Ascending aorta (tissue), 2 donors: ENCODE data around the gene MED6. TPM values are rescaled to one million over a fixed set of nuclear protein-coding genes. Genes with fewer than 3 reads are reported as not detected.

Source experiments
- DNase-seq, 2 donors: peaks; one replicate each; pipeline ENCODE4 v3.0.0-alpha.2; 2019; ENCODE audit warnings: low spot score in 2 of 2
- H3K27ac ChIP-seq, 2 donors: fragments of 200-600 bp; sonication (generic); one replicate each; pipeline ENCODE4 v1.5.1; 2016 to 2017; ENCODE audit warnings: mild to moderate bottlenecking in 1 of 2
- H3K27me3 ChIP-seq: fragments of 200-600 bp; sonication (generic); one replicate; pipeline ENCODE4 v1.5.1; 2017
- H3K36me3 ChIP-seq, 2 donors: fragments of 200-600 bp; sonication (generic); one replicate each; pipeline ENCODE4 v1.5.1; 2016
- H3K4me1 ChIP-seq, 2 donors: fragments of 200-600 bp; sonication (generic); one replicate each; pipeline ENCODE4 v1.5.1; 2016 to 2017; ENCODE audit warnings: mild to moderate bottlenecking in 1 of 2
- H3K4me3 ChIP-seq, 2 donors: fragments of 200-600 bp; sonication (generic); one replicate each; pipeline ENCODE4 v1.5.1; 2016 to 2017; ENCODE audit warnings: mild to moderate bottlenecking in 1 of 2
- H3K9me3 ChIP-seq, 2 donors: fragments of 200-600 bp; sonication (generic); one replicate each; pipeline ENCODE4 v1.5.1; 2016
- intact Hi-C: fragments of 100-400 bp; cut with DNase I; formaldehyde crosslinking; loops from one replicate; pipeline ENCODE4 v1.15.1; 2023
- total RNA-seq: library from RNA; depleted of rRNA; stranded (reverse); fragments of >200 nt; gene quantifications from one replicate; pipeline ENCODE4 v1.1.0, GENCODE V29; 2016
- TF ChIP-seq, protein P1 (sequence below), 3 experiments: fragments of 200-600 bp in 2 of 3; fragments of 450-650 bp in 1 of 3; sonication (generic) in 2 of 3; IDR thresholded peaks; one replicate each; pipeline ENCODE4 v1.5.1; 2016 to 2019; ENCODE audit warnings: antibody characterized with exemption in 3 of 3, mild to moderate bottlenecking in 1 of 3, moderate library complexity in 1 of 3

MED6 gene
- total RNA-seq, 1 donor from 2014 or later: 38.0 TPM

DNA sequence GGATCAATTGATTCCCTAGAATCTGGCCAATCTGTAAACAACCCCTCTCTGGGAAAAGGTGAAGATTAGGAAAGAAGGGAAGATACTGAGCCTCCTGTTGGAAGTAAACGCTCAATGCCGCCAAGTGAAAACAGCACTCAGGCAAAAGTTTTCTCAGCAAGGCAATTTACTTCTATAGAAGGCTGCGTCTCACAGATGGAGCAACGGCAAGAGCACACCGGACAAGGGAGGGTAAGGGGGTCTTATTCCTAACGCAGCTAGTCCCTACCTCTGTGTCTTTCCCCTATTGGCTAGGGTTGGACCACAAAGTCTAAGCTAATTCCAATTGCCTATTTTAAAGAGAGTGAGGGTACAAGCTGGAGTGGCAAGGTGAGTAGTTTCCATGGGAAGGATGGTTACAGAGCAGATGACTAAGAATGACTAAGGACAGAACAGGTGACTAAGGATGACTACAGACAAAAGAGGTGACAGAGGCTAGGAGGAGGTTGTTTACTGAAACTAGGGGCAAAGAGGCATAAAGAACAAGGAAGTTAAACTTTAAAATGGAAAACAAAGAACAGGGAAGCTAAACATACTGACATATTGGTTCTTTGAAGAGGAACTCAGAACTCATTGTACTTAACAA, 35.6 kb upstream of the MED6 start:
- no peak overlapping the region for H3K27ac ChIP-seq
- intact Hi-C loops: no loop called here

DNA sequence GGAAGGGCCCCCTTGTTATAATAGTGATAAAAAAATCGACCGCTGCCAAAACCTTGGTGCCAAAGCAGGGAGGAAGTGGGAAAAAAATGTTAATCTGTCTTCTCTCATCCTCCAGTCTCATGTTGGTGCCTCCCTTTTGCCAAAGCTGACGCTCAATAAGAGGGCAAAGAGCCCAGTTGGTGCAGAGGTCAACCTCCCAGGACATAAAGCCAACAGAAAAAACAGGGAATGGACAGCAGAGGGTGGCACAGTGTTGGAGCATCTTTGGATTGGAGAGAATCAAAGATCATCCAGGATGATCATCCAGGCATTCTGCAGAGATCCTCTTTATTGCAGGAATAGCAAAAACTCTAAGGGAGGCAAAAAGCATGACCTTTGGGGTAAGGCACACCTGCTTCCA, 31.5 kb upstream of the MED6 start:
- H3K36me3 ChIP-seq: no peaks in the 10 kb centered on the region
- TF ChIP-seq, protein P1, sequence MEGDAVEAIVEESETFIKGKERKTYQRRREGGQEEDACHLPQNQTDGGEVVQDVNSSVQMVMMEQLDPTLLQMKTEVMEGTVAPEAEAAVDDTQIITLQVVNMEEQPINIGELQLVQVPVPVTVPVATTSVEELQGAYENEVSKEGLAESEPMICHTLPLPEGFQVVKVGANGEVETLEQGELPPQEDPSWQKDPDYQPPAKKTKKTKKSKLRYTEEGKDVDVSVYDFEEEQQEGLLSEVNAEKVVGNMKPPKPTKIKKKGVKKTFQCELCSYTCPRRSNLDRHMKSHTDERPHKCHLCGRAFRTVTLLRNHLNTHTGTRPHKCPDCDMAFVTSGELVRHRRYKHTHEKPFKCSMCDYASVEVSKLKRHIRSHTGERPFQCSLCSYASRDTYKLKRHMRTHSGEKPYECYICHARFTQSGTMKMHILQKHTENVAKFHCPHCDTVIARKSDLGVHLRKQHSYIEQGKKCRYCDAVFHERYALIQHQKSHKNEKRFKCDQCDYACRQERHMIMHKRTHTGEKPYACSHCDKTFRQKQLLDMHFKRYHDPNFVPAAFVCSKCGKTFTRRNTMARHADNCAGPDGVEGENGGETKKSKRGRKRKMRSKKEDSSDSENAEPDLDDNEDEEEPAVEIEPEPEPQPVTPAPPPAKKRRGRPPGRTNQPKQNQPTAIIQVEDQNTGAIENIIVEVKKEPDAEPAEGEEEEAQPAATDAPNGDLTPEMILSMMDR (IDR thresholded peaks at IDR 0.05): no peak
- H3K9me3 ChIP-seq: peaks cover 4 to 12% of the 10 kb centered on the region in 2 donors
- H3K4me3 ChIP-seq: no peak overlapping the region
- DNase-seq: no peak
- no peaks in the 10 kb centered on the region for H3K4me1 ChIP-seq
- intact Hi-C loops: no loop called here
- no peaks in the 10 kb centered on the region for H3K27me3 ChIP-seq
- H3K27ac ChIP-seq: no peak overlapping the region

More for the DNA sequence above, 35.6 kb upstream of the MED6 start:
- peaks cover 7% of the 10 kb centered on the region for H3K27me3 ChIP-seq
- H3K36me3 ChIP-seq: no peaks in the 10 kb centered on the region
- H3K4me1 ChIP-seq: peaks cover 0 to 2% of the 10 kb centered on the region in 2 donors
- no peaks in the 10 kb centered on the region for H3K9me3 ChIP-seq
- TF ChIP-seq, protein P1 (IDR thresholded peaks at IDR 0.05): no peak
- DNase-seq: no peak
- H3K4me3 ChIP-seq: no peak overlapping the region

DNA sequence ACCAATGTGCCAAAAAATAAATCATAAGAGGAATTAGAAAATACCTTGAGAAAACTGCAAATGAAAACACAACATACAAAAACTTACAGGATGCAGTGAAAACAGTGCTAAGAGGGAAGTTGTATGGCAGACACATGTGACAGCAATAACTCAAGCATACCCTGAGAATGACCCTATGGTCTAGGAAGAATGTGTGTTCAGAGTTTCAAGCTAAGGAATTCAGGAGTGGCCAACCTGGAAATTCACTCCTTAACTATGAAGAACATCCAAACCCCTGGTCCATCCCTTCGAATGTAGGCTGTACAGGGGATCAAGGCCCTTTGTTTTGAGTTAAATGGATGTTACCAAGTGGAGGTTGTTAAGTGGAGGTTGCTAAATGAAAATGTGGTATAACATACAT, 24.5 kb upstream of the MED6 start:
- H3K27me3 ChIP-seq: no peaks in the 10 kb centered on the region
- no peaks in the 10 kb centered on the region for H3K4me1 ChIP-seq
- DNase-seq: no peak
- TF ChIP-seq, protein P1 (IDR thresholded peaks at IDR 0.05): no peak
- H3K4me3 ChIP-seq: no peak overlapping the region
- intact Hi-C loops: no loop called here
- H3K27ac ChIP-seq: no peak overlapping the region
- no peaks in the 10 kb centered on the region for H3K36me3 ChIP-seq
- H3K9me3 ChIP-seq: peaks cover 6 to 27% of the 10 kb centered on the region in 2 donors

DNA sequence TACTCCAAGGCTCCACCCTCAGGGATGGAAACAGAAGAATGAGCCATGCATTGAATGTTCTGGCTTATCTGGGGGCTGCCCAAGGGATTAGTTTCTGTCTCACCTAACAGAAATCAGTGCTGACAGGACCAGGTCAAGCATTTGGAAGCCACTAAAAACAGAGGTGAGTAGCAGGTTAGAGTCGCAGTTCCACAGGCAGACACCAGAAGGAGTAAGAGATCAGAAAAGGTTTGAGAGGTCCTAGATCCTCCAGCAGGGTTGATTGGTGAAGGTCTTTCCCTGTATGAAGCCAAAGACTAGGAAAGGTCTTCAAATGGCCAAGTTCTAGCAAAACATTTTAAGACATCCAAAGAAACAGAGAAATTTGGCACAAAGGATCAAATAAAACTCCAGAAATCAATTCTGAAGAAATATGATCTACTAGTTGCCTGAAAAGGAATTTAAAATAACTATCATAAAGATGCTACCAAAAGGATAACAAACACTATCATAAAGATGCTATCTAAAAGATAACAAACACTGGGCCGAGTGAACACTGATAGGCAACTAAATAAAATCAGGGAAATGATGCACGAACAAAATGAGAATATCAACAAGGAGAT, 21.8 kb upstream of the MED6 start:
- no peak for DNase-seq

DNA sequence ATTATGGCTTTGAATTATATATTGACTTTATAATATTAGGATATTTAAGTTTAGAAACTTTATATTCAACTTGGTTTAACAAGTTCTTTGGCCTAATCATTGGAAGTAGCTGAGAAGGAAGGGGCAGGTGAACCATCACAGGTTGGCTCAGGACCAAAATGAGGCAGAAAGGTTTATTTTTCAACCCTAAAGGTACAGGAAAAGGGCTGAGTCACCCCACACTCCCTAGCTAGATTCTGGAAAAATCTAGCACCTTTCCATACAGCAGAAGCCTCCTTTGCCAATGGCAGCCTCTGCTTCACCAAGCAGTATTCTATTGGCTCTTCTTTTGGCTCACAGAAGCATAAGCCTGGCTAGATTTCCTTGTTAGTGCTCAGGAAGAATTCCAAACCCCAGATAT, 19.3 kb upstream of the MED6 start:
- TF ChIP-seq, protein P1 (IDR thresholded peaks at IDR 0.05): no peak
- Histone ChIP-seq H3K27ac (no peak overlapping the region), H3K9me3 (peaks cover 0 to 5% of the 10 kb centered on the region in 2 donors), H3K4me1 (no peaks in the 10 kb centered on the region), H3K4me3 (no peak overlapping the region), H3K27me3 (no peaks in the 10 kb centered on the region), H3K36me3 (no peaks in the 10 kb centered on the region)
- intact Hi-C loops: no loop called here
- no peak for DNase-seq

More for the DNA sequence above, 21.8 kb upstream of the MED6 start:
- intact Hi-C loops: loop anchor here (2.0 kb wide), 1 partner anchor 93 kb away; no protein-coding TSS in a partner anchor
- Histone ChIP-seq H3K9me3 (peaks cover 4 to 18% of the 10 kb centered on the region in 2 donors), H3K4me1 (no peaks in the 10 kb centered on the region), H3K27ac (no peak overlapping the region), H3K4me3 (no peak overlapping the region), H3K27me3 (no peaks in the 10 kb centered on the region), H3K36me3 (no peaks in the 10 kb centered on the region)
- TF ChIP-seq, protein P1 (IDR thresholded peaks at IDR 0.05): peak; percentile 29 to 54 (median 34)
